ENCODE results near the gene RBM4B.

DNA sequence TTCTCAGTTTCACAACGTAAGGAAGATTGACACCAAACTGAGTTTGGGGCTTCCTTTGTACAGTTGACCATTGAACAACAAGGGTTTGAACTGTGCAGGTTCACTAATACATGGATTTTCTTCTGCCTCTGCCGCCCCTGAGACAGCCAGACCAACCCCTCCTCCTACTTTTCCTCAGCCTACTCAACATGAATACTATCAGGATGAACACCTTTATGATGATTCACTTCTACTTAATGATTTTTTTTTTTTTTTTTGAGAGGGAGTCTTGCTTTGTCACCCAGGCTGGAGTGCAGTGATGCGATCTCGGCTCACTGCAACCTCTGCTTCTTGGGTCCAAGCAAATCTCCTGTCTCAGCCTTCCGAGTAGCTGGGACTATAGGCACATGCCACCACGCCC lies 24.6 kb downstream of the RBM4B start:
- TF ChIP-seq, protein P1, sequence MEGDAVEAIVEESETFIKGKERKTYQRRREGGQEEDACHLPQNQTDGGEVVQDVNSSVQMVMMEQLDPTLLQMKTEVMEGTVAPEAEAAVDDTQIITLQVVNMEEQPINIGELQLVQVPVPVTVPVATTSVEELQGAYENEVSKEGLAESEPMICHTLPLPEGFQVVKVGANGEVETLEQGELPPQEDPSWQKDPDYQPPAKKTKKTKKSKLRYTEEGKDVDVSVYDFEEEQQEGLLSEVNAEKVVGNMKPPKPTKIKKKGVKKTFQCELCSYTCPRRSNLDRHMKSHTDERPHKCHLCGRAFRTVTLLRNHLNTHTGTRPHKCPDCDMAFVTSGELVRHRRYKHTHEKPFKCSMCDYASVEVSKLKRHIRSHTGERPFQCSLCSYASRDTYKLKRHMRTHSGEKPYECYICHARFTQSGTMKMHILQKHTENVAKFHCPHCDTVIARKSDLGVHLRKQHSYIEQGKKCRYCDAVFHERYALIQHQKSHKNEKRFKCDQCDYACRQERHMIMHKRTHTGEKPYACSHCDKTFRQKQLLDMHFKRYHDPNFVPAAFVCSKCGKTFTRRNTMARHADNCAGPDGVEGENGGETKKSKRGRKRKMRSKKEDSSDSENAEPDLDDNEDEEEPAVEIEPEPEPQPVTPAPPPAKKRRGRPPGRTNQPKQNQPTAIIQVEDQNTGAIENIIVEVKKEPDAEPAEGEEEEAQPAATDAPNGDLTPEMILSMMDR (IDR thresholded peaks at IDR 0.05), result no peak
- TF ChIP-seq POLR2A (IDR thresholded peaks at IDR 0.05), result no peak

Measured in testis (tissue), 2 donors.